Suprapubic skin (tissue), 4 donors: ENCODE results near the gene CDK5R2.

ENCODE experiments used
- EP300 ChIP-seq: sonication (generic); formaldehyde crosslinking; IDR thresholded peaks from one replicate; pipeline ENCODE4 v1.6.1; 2017; ENCODE audit warnings: antibody characterized with exemption
- POLR2A ChIP-seq, 2 donors: fragments of 450-650 bp; IDR thresholded peaks; one replicate each; pipeline ENCODE4 v1.6.1; 2017; ENCODE audit warnings: antibody characterized with exemption in 2 of 2, mild to moderate bottlenecking in 2 of 2, moderate library complexity in 2 of 2
- POLR2AphosphoS5 ChIP-seq, 3 donors: sonication (generic); formaldehyde crosslinking; IDR thresholded peaks; one replicate each; pipeline ENCODE4 v1.6.1; 2017; ENCODE audit warnings: antibody characterized with exemption in 3 of 3
- TF ChIP-seq, protein P1 (sequence below), 2 donors: fragments of 200-600 bp in 1 of 2; fragments of 450-650 bp in 1 of 2; sonication (generic) in 1 of 2; IDR thresholded peaks; one replicate each; pipeline ENCODE4 v1.5.1; 2016 to 2019; ENCODE audit warnings: antibody characterized with exemption in 2 of 2, mild to moderate bottlenecking in 1 of 2, moderate library complexity in 1 of 2

- TF ChIP-seq POLR2A (IDR thresholded peaks at IDR 0.05) (no peak), EP300 (no peak), POLR2AphosphoS5 (IDR thresholded peaks at IDR 0.05) (no peak)
- TF ChIP-seq, protein P1, sequence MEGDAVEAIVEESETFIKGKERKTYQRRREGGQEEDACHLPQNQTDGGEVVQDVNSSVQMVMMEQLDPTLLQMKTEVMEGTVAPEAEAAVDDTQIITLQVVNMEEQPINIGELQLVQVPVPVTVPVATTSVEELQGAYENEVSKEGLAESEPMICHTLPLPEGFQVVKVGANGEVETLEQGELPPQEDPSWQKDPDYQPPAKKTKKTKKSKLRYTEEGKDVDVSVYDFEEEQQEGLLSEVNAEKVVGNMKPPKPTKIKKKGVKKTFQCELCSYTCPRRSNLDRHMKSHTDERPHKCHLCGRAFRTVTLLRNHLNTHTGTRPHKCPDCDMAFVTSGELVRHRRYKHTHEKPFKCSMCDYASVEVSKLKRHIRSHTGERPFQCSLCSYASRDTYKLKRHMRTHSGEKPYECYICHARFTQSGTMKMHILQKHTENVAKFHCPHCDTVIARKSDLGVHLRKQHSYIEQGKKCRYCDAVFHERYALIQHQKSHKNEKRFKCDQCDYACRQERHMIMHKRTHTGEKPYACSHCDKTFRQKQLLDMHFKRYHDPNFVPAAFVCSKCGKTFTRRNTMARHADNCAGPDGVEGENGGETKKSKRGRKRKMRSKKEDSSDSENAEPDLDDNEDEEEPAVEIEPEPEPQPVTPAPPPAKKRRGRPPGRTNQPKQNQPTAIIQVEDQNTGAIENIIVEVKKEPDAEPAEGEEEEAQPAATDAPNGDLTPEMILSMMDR (IDR thresholded peaks at IDR 0.05): no peak
These were observed 32.3 kb downstream of the CDK5R2 start for GRCh38 chr2:218991674-218992168.
